NCI-H2081 (cell line): ENCODE data around the gene PKLR.
"Not testable (repeated sequence)": the region's sequence is repeated elsewhere in the genome, so short reads cannot be mapped to it uniquely, and the experiment has no call there.

Experiments
- DNase-seq, 2 experiments: peaks; one replicate each; lab custom pipeline; 2025; lab: John Stamatoyannopoulos, UW

Gene PKLR

DNA sequence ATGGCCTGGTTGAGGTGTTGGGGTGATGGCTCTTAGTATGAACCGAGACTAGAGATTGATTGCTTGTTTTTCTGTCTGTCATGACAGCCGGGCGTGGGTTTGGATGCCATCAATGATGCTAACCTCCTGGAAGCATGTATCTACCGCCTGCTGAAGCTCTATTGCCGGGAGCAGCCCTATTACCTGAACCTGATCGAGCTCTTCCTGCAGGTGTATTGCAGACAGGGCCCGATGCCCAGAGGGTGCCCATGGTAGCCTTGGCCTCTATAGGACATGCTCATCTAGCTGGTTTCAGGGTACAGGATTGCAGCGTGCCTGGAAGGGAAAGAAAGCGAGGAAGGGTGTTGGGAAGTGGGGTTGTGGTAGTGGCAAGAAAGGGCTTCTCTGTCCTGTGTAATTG is 16.8 kb upstream of the PKLR start:
- DNase-seq = no peak

DNA sequence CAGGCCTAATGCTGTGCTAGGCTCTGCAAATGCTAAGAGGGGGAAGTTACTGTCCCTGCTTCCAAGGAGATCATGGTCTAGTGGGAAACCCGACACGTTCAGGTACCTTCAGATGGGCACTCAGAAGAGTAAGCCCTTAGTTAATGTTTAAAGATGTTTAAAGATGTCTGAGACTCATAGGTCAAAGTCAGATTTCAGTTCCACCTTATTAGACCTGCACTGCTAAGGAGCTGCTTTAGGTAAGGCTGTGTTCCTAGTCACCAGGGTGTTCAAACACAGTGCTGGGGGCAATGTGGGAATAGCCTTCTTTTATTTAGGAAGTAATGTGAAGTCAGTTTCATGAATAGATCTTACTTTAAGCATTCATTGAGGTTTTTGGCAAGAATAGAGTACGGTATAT is 15.7 kb upstream of the PKLR start:
- DNase-seq = no peak

DNA sequence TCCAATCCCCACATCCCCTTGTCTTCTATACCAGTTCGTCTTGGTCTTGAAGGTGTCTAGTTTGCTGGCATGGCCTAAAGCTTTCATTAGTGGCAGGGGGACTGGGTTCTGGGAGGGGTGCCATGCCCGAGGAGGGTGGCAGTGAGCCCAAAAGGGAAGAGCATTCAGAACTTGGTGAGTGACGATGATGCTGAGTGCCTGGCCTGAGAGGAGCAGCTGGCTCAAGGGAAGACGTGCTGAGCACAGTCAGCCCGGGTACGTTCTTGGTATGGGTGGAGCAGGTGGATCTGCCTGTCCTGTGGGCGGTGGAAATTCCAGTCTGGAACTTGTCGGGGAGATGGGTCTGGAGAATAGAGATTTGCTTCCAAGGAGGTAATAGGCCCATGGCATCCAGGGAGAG is 12.0 kb upstream of the PKLR start:
- DNase-seq = no peak

DNA sequence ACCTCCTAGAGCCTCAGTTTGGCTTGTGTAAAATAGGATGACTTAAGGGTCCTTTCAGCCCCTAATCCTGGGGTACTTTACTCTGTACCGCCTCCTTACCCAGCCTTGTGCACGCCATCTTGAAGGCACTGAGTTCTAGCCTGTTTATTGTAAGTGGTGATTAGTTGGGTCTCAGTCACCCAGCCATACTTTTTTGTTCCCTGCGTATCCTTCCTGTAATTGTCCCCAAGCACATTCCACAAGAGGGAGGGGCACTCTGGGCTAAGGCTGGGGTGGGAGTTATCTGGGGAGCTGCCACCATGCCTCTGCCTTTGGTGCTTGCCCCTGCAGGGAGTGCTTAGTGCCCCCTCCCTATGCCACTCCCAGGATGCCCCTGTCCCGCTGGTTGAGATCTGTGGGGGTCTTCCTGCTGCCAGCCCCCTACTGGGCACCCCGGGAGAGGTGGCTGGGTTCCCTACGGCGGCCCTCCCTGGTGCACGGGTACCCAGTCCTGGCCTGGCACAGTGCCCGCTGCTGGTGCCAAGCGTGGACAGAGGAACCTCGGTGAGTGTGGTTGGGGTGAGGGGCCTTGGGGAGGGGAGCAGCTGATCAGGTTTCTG is 8.3 kb upstream of the PKLR start:
- DNase-seq = peak; percentile 52 to 73

DNA sequence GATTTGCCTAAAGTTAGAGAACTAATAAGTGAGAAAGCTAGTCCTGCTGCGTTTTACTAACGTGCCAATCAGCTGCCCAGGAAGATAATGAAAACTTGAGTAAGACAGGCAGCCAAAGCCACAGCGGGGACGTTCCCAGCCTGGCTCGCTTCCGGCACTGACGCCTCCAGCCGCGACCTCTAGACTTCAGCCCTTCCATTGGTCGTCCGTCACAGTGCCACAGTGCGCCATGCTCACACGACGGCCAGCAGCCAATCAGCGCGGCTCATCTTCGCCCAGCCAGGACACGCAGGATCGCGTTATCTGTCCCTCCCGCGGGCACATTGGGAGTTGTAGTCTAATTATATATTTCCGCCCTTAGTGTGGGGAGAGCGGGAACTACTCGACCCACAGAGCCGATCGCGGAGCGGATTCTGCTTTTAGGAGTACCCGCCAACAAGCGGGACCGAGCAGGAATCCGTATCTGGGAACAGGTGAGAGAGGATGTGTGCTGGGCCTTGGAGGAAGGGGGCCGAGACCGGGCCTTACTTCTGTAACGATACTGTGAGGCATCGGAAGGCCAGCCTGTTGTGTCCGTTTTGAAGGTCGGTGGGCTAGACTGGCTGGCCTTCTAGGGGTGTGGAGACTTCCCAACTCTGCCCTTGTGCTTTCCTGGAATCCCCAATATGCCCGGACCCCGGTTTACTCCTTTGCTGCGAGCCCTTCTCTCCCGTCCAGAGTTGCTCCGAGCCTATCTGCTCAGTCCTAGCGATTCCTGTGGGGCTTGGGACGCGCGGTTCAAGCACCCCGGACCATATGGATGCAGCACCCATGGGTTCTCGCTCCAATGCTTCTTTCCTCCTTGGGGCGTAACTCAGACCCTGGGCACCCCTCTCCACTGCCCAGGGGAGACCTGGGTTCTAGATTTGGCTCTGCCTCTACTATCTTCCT is 7.5 kb upstream of the PKLR start, which contains the start of gene FDPS:
TSS of gene FDPS (plus strand) at position 374 of the 930 bp plus-strand sequence. CDS start 924 bp downstream, outside the sequence.
- peak; percentile 100 for DNase-seq

DNA sequence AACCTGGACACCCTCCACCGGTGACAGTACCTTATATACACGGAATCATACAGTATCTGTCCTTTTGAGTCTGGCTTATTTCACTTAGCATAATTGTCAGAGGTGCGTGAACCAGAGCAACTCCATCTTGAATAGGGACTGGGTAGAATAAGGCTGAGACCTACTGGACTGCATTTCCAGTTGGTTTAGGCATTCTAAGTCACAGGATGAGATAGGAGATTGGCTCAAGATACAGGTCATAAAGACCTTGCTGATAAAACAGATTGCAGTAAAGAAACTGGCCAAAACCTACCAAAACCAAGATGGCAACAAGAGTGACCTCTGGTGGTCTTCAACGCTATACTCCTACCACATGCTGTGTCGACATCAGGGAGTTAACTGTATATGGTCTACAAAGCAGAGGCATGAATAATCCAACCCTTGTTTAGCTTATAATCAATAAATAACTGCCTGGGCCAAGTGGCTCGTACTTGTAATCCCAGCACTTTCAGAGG is 6.1 kb upstream of the PKLR start:
- peak in 1 of 2 experiments; percentile 48 for DNase-seq

DNA sequence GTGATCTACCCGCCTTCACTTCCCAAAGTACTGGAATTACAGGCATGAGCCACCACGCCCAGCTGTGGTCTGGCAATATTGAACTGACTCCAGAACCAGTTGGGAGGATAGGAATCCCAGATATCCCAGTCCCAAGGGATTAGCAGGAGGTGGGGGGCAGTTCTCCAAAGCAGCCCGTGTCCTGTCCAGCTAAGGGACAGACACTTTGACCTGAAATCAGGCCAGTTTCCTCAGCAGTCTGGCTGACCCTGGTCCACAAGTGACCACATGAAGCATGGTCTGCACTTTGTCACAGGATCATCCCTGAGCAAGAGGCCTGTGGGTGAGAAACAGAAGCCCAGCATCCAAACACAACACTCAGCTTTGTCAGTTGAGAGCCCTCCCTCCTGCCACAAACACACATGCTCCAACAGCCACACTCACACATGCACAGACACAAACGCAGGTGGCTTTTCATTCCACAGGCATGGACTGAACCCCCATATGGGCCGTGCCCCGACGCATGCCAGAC is 4.7 kb upstream of the PKLR start:
- no peak for DNase-seq

DNA sequence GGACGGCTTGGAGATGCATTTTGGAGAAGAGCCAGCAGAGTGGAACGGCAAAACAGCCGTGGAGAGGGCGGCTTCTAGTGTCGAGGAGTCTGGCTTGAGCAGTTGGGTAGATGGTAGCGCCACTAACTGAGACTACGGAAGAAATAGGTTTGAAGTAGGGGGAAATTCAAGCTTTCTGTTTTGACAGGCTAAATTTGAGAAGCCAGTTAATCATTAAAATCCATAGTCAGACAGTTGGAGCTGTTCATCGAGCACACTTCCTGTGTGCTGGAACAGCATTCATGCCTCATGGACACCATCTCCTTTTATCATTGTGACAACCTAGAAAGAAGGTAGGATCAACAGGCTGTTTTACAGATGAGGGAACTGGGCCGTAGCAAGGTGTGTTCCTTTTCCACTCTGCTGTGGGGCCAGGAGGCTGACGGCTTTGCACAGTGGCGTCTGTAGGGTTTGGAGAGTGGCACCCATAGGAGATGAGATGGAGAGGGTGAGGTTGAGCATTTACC is 3.4 kb upstream of the PKLR start:
- DNase-seq = no peak

DNA sequence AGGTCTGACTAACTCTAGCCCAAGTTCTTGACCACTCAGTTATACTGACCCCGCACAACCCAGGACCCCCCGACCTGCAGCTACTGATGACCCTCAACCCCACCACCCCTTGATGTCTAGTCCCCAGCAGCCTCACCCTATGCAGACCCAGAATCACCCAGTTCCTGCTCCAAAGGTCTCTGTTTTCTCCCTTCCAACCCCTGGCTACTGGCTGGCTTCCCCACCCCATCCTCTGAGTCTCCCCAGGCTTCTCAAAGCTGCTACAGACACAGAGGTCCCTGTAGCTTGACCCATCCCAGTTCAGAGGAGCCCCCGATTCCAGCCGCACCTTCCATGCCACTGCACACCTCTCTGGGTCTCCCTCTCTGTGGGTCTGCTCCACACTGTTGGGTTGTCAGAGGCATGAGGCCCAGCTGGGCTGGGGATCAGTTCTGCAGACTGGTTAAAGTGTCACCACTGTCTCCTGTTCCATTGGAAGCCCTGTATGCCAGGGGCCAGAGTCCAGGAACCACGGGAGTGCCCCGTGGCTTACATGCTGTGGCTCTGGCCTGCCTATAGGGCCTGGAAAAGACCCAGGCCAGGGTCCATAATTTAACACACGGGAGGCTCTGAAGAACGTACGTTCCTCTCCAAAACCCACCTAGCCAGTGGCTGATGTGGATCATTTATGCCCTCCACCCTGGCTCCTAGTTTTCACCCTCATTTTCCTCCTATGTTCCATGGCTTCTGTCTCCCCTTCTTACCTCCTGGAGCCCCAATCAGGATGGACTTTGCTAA is 497 bp downstream of the PKLR start:
- no peak for DNase-seq

DNA sequence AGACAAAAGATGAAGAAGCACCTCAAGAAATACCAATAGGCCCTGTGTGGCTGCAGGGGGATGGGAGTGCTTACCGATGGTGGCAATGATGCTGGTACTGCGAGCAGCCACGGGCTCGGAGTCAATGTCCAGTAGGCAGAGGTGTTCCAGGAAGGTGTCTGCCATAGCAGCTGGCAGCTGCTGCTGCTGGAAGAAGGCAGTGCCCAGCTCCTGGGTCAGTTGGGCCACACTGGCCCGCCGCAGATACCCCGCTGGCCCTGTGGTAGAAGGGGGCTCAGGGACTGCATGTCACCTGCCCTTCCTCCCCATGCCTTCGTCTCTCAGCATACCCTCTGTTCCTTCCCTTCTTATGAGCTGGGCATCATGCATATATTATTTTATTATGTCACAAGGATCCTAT is 1.2 kb downstream of the PKLR start:
- no peak for DNase-seq

DNA sequence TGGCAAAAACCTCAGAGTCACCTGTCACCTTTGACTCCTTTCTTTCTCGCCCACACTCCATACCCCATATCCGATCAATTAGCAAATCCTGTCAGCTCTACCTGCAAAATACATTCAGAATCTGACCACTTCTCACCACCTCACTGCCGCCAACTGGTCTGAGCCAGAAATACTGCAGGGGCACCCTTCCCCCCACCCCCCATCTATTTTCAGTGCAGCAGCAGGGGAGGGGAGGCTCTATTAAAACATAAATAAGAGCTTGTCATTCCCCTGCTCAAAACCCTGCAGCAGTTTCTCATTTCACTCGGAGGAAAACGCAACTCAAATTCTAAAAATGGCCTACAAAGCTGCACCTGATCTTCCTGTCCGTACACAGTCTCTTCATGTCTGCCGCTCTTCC is 3.9 kb downstream of the PKLR start:
- no peak for DNase-seq

DNA sequence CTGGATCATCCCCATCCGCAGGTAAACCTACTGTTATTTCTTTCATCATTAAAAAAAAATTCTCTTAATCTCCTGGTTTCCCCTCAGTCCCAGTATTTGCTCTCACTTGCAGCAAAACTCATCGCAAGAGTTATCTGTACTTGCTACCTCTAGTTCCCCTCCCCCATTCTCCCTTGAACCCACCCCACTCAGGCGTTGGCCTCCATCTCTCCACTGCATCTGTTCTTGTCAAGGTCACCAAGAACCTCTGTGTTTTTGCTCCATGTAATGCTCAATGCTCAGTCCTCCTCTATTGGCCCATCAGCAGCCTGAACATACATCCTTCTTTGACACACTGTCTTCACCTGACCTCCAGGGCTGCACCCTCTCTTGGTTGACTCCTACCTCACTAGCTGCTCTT is 4.6 kb downstream of the PKLR start:
- DNase-seq = no peak

DNA sequence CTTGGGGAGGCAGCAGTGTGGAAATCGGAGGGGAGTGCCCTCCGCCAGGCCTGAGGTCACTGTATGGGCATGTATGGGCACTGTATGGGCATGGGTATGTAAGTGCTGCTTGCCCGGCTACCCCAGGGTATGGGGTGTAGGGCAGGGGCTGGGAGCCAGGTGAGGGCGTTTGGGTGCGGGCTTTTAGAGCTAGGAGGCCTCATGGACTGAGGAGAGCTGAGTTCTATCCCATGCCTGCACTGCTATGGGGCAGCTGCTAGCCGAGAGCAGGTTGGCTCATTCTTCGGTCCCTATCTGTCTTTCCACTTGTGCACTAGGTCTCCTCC is 5.3 kb downstream of the PKLR start:
- DNase-seq = no peak

DNA sequence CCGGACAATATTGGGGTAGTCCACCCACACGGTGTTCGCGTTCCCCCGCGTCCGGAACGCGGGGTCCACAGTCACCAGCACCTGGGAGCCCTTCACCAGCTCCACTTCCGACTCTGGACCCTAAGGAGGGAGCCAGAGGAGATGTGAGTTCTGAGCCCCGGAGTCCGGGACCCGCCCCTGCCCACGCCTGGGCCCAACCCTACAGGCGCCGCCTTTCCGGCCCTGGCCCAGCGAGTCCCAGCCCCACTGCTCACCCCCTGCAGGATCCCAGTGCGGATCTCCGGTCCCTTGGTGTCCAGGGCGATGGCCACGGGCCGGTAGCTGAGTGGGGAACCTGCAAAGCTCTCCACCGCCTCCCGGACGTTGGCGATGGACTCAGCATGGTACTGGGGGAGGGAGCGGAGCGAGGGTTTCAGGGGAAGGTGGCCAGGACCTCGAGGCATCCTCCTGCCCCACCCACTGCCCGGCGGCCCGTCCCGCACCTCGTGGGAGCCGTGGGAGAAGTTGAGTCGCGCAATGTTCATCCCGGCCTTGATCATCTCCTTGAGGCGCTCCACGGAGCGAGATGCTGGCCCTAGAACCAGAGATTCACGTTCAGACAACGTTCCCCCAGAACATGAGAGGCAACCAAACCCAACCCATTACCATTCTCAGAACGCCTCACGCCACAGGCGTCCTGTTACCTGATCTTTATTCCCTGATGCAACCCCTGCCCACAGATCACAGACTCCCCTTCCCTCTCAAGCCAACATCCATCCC is 5.9 kb downstream of the PKLR start:
- DNase-seq = no peak

DNA sequence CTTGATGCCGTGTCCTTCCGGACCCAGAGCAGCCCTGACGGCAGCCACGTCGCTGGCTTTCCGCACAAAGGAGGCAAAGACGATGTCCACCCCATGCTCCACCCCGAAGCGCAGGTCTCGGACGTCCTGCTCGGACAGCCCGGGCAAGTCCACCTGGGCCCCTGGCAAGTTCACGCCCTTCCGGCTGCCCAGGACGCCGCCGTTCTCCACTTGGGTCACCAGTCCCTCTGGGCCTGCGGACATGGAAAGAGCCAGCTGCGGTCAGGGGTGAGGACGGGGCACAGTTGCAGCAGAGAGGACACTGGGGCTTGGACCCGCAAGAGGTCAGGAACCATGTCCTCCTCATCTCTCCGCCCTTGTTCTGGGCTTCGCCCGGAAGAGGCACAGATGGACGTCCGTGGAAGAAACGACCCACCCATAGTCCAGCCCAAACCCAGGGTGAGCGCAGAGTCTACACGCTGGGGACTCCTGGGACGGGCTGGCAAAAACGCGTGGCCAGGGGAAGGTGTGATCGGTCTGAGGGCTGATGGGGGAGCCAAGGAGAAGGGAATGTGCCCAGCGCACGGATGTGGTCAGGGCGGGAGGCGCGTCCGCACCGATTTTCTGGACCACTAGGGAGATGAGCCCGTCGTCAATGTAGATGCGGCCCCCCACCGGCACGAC is 6.6 kb downstream of the PKLR start:
- no peak for DNase-seq

DNA sequence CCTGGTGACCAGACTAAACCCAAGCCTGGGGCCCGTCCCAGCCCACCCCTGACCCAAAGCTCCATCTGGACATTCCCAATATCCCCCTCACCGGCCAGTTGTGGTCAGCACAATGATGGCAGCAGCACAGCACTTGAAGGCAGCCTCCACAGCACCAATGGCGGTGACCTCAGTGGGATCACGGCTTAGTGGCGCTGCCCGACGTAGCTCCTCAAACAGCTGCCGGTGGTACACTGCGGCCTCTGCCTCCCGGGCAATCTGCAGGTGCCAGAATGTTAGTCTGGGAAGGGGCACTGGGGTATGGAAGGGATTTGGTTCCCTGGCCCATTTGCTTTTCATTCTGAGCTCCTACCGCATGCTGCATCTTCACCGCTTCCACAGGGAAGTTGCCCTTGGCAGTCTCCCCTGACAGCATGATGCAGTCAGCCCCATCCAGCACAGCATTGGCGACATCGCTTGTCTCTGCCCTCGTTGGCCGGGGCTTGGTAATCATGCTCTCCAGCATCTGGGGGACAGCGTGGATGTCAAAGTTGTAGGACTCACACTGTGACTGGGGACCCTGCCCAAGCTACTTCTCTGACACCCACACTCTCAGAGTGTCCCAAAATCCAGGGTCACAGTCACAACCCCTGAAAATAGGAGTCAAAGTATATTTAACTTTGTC is 8.0 kb downstream of the PKLR start:
- DNase-seq = no peak

DNA sequence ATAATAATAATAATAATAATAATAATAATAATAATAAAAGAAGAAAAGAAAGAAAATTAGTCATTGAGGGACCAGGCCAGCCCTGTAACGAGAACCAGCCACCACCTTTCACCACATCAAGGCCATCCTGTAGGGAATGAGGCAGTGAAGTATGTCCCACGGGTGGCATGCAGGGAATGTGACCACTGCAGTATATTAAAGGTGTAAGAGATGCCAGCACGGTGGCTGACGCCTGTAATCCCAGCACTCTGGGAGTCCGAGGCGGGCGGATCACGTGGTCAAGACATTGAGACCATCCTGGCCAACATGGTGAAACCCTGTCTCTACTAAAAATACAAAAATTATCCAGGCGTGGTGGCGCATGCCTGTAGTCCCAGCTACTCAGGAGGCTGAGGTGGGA is 10.2 kb downstream of the PKLR start:
- DNase-seq = not testable (repeated sequence)

DNA sequence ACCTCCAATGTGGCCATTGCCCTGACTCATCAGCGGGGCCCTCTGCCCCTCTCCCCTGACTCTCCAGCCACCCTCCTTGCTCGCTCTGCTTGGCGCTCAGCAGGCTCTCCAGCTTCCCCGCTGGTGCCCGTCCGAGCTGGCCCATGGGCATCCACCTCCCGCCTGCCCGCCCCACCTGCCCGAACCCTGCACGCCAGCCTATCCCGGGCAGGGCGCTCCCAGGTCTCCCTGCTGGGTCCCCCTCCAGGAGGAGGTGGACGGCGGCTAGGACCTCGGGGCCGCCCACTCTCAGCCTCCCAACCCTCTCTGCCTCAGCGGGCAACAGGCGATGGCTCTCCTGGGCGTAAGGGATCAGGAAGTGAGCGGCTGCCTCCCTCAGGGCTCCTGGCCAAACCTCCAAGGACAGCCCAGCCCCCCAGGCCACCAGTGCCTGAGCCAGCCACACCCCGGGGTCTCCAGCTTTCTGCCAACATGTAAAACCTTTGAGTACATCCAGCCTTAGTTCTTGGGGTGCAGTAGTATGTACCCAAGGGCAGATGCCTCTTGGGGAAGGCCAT is 13.2 kb downstream of the PKLR start:
- no peak for DNase-seq

DNA sequence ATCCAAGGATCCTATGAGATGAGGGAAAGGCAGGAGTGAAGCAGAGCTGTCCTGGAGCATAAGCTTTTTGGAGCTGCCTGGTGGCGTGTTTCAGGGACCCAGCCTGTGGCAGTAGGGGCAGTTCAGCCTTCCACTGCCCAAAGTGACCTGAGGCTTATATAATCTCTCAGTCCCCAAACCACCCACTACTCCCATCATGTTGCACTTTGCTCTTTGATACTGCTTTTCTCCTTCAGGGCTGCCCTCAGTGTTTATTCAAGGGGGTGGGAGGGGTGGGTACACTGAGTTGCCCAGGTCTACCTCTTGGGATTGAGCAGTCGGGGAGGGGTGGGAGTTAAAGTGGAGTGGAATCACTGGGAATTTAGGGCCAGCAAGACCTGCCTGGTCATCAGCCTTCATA is 14.7 kb downstream of the PKLR start:
- DNase-seq = no peak

DNA sequence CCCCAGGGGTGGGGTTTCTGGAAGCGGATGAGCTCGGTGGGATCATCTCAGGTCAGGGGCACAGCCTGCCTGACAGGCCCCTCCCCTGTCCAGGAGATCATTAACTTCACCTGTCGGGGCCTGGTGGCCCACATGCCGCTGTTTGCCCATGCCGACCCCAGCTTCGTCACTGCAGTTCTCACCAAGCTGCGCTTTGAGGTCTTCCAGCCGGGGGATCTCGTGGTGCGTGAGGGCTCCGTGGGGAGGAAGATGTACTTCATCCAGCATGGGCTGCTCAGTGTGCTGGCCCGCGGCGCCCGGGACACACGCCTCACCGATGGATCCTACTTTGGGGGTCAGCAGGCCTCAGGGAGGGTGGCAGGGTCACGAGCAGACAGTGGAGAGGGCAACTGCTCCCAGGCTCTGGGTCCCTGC is 15.6 kb downstream of the PKLR start:
- no peak for DNase-seq
